H7 (cell line): ENCODE data around the gene NME7. TPM values are rescaled to one million over a fixed set of nuclear protein-coding genes. Genes with fewer than 3 reads are reported as not detected.

Experiments used
- DNase-seq: peaks from one replicate; pipeline ENCODE4 v3.0.0; 2012
- H3K27me3 ChIP-seq: 2 replicates; pipeline ENCODE4 v1.6.0; 2011; ENCODE audit warnings: mild to moderate bottlenecking, low read length; ENCODE audit not compliant: control insufficient read depth, insufficient read depth
- H3K36me3 ChIP-seq: replicated peaks from 2 replicates; pipeline ENCODE4 v1.5.1; 2011; ENCODE audit warnings: low read length; ENCODE audit not compliant: control insufficient read depth, insufficient read depth
- H3K4me3 ChIP-seq: 2 replicates; pipeline ENCODE4 v1.5.1; 2011; ENCODE audit warnings: low read depth, mild to moderate bottlenecking, control low read depth, low read length, moderate library complexity; ENCODE audit not compliant: insufficient read depth
- total RNA-seq: library from RNA; depleted of rRNA; stranded (reverse); fragments of >200 nt; shearing (Covaris generic); gene quantifications from 2 replicates; pipeline ENCODE4 v1.2.3, GENCODE V29; 2014

NME7 gene
- total RNA-seq, 1 experiment from 2014 or later = 19.1 TPM

- peak within 1 kb of the TSS; percentile 95 for H3K4me3 ChIP-seq
- DNase-seq = peak; percentile 97
- H3K36me3 ChIP-seq = no peaks in the 10 kb centered on the region
- H3K27me3 ChIP-seq = peaks cover 7% of the 10 kb centered on the region; the same call in 1 of the 2 replicates
Measured at GRCh38 chr1:169106095-169106920, 261.3 kb downstream of the NME7 start, which contains the start of gene ATP1B1. Gene ATP1B1, plus strand, starts transcription at chr1:169106690. Its CDS starts 140 bp downstream, at chr1:169106830.

- Histone ChIP-seq H3K4me3 (peak overlapping the region; percentile 95), H3K27me3 (peaks cover 7% of the 10 kb centered on the region; the same call in 1 of the 2 replicates), H3K36me3 (no peaks in the 10 kb centered on the region)
- DNase-seq = no peak
Measured at GRCh38 chr1:169105434-169106094, 262.0 kb downstream of the NME7 start.

- no peaks in the 10 kb centered on the region for H3K36me3 ChIP-seq
- peak overlapping the region; percentile 95 for H3K4me3 ChIP-seq
- DNase-seq = no peak
- peaks cover 7% of the 10 kb centered on the region; the same call in 1 of the 2 replicates for H3K27me3 ChIP-seq
Measured at GRCh38 chr1:169105087-169105433, 262.5 kb downstream of the NME7 start.

- Histone ChIP-seq H3K4me3 (no peak overlapping the region), H3K36me3 (no peaks in the 10 kb centered on the region), H3K27me3 (peaks cover 7% of the 10 kb centered on the region; the same call in 1 of the 2 replicates)
- DNase-seq = no peak
Measured at GRCh38 chr1:169103480-169103893, 264.1 kb downstream of the NME7 start.

- no peaks in the 10 kb centered on the region for H3K36me3 ChIP-seq
- H3K27me3 ChIP-seq = peaks cover 7% of the 10 kb centered on the region; the same call in 1 of the 2 replicates
- DNase-seq = no peak
- no peak overlapping the region for H3K4me3 ChIP-seq
Measured at GRCh38 chr1:169103002-169103401, 264.6 kb downstream of the NME7 start.

GRCh38 chr1:169102567-169102966, 265.0 kb downstream of the NME7 start:
- DNase-seq = no peak
- Histone ChIP-seq H3K4me3 (no peak overlapping the region), H3K27me3 (peaks cover 7% of the 10 kb centered on the region; the same call in 1 of the 2 replicates)

GRCh38 chr1:169100651-169101088, 266.9 kb downstream of the NME7 start:
- DNase-seq = no peak
- Histone ChIP-seq H3K27me3 (peaks cover 7% of the 10 kb centered on the region; the same call in 1 of the 2 replicates), H3K36me3 (no peaks in the 10 kb centered on the region), H3K4me3 (no peak overlapping the region)

More at GRCh38 chr1:169102567-169102966, 265.0 kb downstream of the NME7 start:
- no peaks in the 10 kb centered on the region for H3K36me3 ChIP-seq

GRCh38 chr1:169100208-169100607, 267.4 kb downstream of the NME7 start:
- Histone ChIP-seq H3K4me3 (no peak overlapping the region), H3K36me3 (no peaks in the 10 kb centered on the region), H3K27me3 (peaks cover 7% of the 10 kb centered on the region; the same call in 1 of the 2 replicates)
- DNase-seq = no peak

GRCh38 chr1:169099561-169099960, 268.0 kb downstream of the NME7 start:
- Histone ChIP-seq H3K36me3 (no peaks in the 10 kb centered on the region), H3K27me3 (peaks cover 4% of the 10 kb centered on the region; the same call in 1 of the 2 replicates), H3K4me3 (no peak overlapping the region)
- DNase-seq = no peak

- DNase-seq = no peak
- no peak overlapping the region for H3K4me3 ChIP-seq
- H3K27me3 ChIP-seq = no peaks in the 10 kb centered on the region
- H3K36me3 ChIP-seq = no peaks in the 10 kb centered on the region
Measured at GRCh38 chr1:169098380-169098779, 269.2 kb downstream of the NME7 start.

- no peak for DNase-seq
- Histone ChIP-seq H3K27me3 (no peaks in the 10 kb centered on the region), H3K36me3 (no peaks in the 10 kb centered on the region), H3K4me3 (no peak overlapping the region)
Measured at GRCh38 chr1:169094897-169095569, 272.6 kb downstream of the NME7 start.

- Histone ChIP-seq H3K4me3 (no peak overlapping the region), H3K36me3 (no peaks in the 10 kb centered on the region), H3K27me3 (no peaks in the 10 kb centered on the region)
- no peak for DNase-seq
Measured at GRCh38 chr1:169092399-169092798, 275.2 kb downstream of the NME7 start.

GRCh38 chr1:169091480-169091941, 276.1 kb downstream of the NME7 start:
- no peak overlapping the region for H3K4me3 ChIP-seq

GRCh38 chr1:169090900-169091311, 276.7 kb downstream of the NME7 start:
- no peaks in the 10 kb centered on the region for H3K27me3 ChIP-seq
- DNase-seq = no peak
- no peaks in the 10 kb centered on the region for H3K36me3 ChIP-seq
- no peak overlapping the region for H3K4me3 ChIP-seq

More at GRCh38 chr1:169091480-169091941, 276.1 kb downstream of the NME7 start:
- Histone ChIP-seq H3K27me3 (no peaks in the 10 kb centered on the region), H3K36me3 (no peaks in the 10 kb centered on the region)
- DNase-seq = no peak
